Measurements from ENCODE around the gene EPHA6. TPM values are rescaled to one million over a fixed set of nuclear protein-coding genes. Genes with fewer than 3 reads are reported as not detected.

The EPHA6 gene
- total and polyA plus RNA-seq, 2 donors (not counting 1 experiment from before 2014, with no cell fraction given): under 0.01 TPM; not detected in 1

DNA sequence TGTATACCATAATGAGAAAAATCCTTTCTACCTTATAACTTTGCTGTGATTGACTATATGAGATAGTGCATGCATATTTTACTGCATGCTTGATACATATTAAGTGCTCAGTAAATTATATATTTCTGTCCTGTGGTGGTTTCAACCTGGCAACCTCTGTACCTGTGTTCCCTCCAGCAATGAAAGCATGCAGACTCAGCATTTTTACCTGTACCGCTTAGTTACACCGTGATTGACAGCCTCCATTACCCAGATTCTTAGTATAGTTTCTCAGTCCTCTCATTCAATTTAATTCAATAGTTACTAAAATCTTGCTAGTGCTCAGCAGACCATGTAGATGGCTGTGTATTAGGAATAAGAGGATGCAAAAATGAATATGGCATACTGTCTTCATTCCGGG lies 386.0 kb downstream of the EPHA6 start:
- DNase-seq (ENCODE audit: low read depth in 2 of 2): no peak
- Histone ChIP-seq H3K4me1 (ENCODE audit: control insufficient read depth, extremely low read depth, insufficient read depth, low read length) (no peaks in the 10 kb centered on the region), H3K9ac (ENCODE audit: insufficient read depth, low read length) (no peak overlapping the region), H3K9me3 (ENCODE audit: control insufficient read depth, insufficient read depth, low read depth, low read length) (no peaks in the 10 kb centered on the region), H3K27ac (ENCODE audit: insufficient read depth, low read length) (no peak overlapping the region), H3K36me3 (ENCODE audit: control insufficient read depth, insufficient read depth, low read length) (no peaks in the 10 kb centered on the region), H3K4me3 (replicated peaks in 1 of 4; ENCODE audit: control extremely low read depth in 1 of 4, insufficient read depth in 1 of 4, low read depth in 3 of 4, low read length in 4 of 4) (no peak overlapping the region), H3K27me3 (ENCODE audit: control insufficient read depth, insufficient read depth, low read length) (no peaks in the 10 kb centered on the region), H3K79me2 (ENCODE audit: control insufficient read depth, insufficient read depth, low read length) (no peaks in the 10 kb centered on the region), H3K4me2 (ENCODE audit: extremely low read depth, insufficient read depth, low read length) (no peak overlapping the region), H2AFZ (ENCODE audit: low read length) (no peak overlapping the region), H4K20me1 (ENCODE audit: control insufficient read depth, extremely low read depth, insufficient read depth, low read length) (no peaks in the 10 kb centered on the region)
- no peak for TF ChIP-seq EZH2 (IDR thresholded peaks at IDR 0.05; ENCODE audit: low read length, missing control alignments)
- TF ChIP-seq, protein P1, sequence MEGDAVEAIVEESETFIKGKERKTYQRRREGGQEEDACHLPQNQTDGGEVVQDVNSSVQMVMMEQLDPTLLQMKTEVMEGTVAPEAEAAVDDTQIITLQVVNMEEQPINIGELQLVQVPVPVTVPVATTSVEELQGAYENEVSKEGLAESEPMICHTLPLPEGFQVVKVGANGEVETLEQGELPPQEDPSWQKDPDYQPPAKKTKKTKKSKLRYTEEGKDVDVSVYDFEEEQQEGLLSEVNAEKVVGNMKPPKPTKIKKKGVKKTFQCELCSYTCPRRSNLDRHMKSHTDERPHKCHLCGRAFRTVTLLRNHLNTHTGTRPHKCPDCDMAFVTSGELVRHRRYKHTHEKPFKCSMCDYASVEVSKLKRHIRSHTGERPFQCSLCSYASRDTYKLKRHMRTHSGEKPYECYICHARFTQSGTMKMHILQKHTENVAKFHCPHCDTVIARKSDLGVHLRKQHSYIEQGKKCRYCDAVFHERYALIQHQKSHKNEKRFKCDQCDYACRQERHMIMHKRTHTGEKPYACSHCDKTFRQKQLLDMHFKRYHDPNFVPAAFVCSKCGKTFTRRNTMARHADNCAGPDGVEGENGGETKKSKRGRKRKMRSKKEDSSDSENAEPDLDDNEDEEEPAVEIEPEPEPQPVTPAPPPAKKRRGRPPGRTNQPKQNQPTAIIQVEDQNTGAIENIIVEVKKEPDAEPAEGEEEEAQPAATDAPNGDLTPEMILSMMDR (conservative IDR thresholded peaks at IDR 0.05 in 1 of 2, IDR thresholded peaks at IDR 0.05 in 1 of 2; ENCODE audit: low read depth in 1 of 2, low read length in 2 of 2): no peak

DNA sequence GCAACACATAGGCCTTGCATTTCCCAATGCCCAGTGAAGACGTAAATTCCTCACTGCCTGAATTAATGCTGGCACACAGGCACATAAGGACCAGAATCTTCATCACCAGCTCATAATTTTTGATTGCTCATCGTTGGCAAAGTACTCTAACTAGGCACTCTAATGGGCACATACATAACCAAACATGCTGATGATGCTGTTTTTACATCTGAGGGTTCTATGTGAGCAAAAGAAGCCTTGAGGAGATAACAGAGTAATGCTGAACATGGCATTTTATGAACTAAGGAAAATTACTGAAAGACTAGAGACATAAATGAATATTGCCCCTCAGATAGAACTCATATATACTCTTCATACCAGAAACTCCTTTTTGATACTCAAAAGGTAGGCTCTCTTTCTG lies 387.4 kb downstream of the EPHA6 start:
- H3K9me3 ChIP-seq (ENCODE audit: control insufficient read depth, insufficient read depth, low read depth, low read length): no peaks in the 10 kb centered on the region
- no peak overlapping the region for H2AFZ ChIP-seq (ENCODE audit: low read length)
- H3K79me2 ChIP-seq (ENCODE audit: control insufficient read depth, insufficient read depth, low read length): no peaks in the 10 kb centered on the region
- H3K27ac ChIP-seq (ENCODE audit: insufficient read depth, low read length): no peak overlapping the region
- H3K4me1 ChIP-seq (ENCODE audit: control insufficient read depth, extremely low read depth, insufficient read depth, low read length): no peaks in the 10 kb centered on the region
- no peak for TF ChIP-seq EZH2 (IDR thresholded peaks at IDR 0.05; ENCODE audit: low read length, missing control alignments)
- TF ChIP-seq, protein P1 (conservative IDR thresholded peaks at IDR 0.05 in 1 of 2, IDR thresholded peaks at IDR 0.05 in 1 of 2; ENCODE audit: low read depth in 1 of 2, low read length in 2 of 2): no peak
- H4K20me1 ChIP-seq (ENCODE audit: control insufficient read depth, extremely low read depth, insufficient read depth, low read length): no peaks in the 10 kb centered on the region
- DNase-seq (ENCODE audit: low read depth in 2 of 2): no peak
- H3K9ac ChIP-seq (ENCODE audit: insufficient read depth, low read length): no peak overlapping the region
- H3K4me3 ChIP-seq (replicated peaks in 1 of 4; ENCODE audit: control extremely low read depth in 1 of 4, insufficient read depth in 1 of 4, low read depth in 3 of 4, low read length in 4 of 4): no peak overlapping the region
- no peak overlapping the region for H3K4me2 ChIP-seq (ENCODE audit: extremely low read depth, insufficient read depth, low read length)
- no peaks in the 10 kb centered on the region for H3K36me3 ChIP-seq (ENCODE audit: control insufficient read depth, insufficient read depth, low read length)
- no peaks in the 10 kb centered on the region for H3K27me3 ChIP-seq (ENCODE audit: control insufficient read depth, insufficient read depth, low read length)

DNA sequence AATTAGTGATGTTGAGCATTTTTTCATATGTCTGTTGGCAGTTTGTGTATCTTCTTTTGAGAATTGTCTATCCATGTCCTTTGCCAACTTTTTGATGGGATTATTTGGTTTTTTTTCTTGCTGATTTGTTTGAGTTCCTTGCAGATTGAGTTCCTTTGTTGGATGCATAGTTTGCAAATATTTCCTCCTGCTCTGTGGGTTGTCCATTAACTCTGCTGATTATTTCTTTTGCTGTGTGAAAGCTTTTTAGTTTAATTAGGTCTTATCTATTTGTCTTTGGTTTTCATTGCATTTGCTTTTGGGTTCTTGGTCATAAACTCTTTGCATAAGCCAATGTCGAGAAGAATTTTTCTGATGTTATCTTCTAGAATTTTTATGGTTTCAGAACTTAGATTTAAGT lies 414.6 kb downstream of the EPHA6 start:
- no peaks in the 10 kb centered on the region for H3K79me2 ChIP-seq (ENCODE audit: control insufficient read depth, insufficient read depth, low read length)
- no peaks in the 10 kb centered on the region for H3K27me3 ChIP-seq (ENCODE audit: control insufficient read depth, insufficient read depth, low read length)
- H3K9me3 ChIP-seq (ENCODE audit: control insufficient read depth, insufficient read depth, low read depth, low read length): no peaks in the 10 kb centered on the region
- no peak overlapping the region for H3K27ac ChIP-seq (ENCODE audit: insufficient read depth, low read length)
- H3K4me1 ChIP-seq (ENCODE audit: control insufficient read depth, extremely low read depth, insufficient read depth, low read length): no peaks in the 10 kb centered on the region
- H4K20me1 ChIP-seq (ENCODE audit: control insufficient read depth, extremely low read depth, insufficient read depth, low read length): no peaks in the 10 kb centered on the region
- no peak overlapping the region for H3K4me2 ChIP-seq (ENCODE audit: extremely low read depth, insufficient read depth, low read length)
- DNase-seq (ENCODE audit: low read depth in 2 of 2): no peak
- H3K36me3 ChIP-seq (ENCODE audit: control insufficient read depth, insufficient read depth, low read length): no peaks in the 10 kb centered on the region
- no peak overlapping the region for H3K9ac ChIP-seq (ENCODE audit: insufficient read depth, low read length)
- no peak overlapping the region for H2AFZ ChIP-seq (ENCODE audit: low read length)
- H3K4me3 ChIP-seq (replicated peaks in 1 of 4; ENCODE audit: control extremely low read depth in 1 of 4, insufficient read depth in 1 of 4, low read depth in 3 of 4, low read length in 4 of 4): no peak overlapping the region
- TF ChIP-seq, protein P1 (conservative IDR thresholded peaks at IDR 0.05 in 1 of 2, IDR thresholded peaks at IDR 0.05 in 1 of 2; ENCODE audit: low read depth in 1 of 2, low read length in 2 of 2): no peak
- TF ChIP-seq EZH2 (IDR thresholded peaks at IDR 0.05; ENCODE audit: low read length, missing control alignments): no peak
